Stimulated activated CD4-positive, alpha-beta T cell treated with anti-CD3 and anti-CD28 coated beads, Interleukin-15, amount 100 ng/mL, for 24 hours (primary cell): ENCODE data around the gene LPIN2.
"Not testable (repeated sequence)": the region's sequence is repeated elsewhere in the genome, so short reads cannot be mapped to it uniquely, and the experiment has no call there.

Experiments
- DNase-seq: peaks from one replicate; pipeline ENCODE4 v3.0.0-alpha.2; 2020

Gene LPIN2

GRCh38 chr18:3013024-3013804 lies at the start of gene LPIN2:
TSS of gene LPIN2 (minus strand) at chr18:3013144. CDS start at chr18:2960840, 52,304 bp downstream.
- peak; percentile 97 for DNase-seq

- DNase-seq, result peak; percentile 68
These were observed 48.8 kb upstream of the LPIN2 start for GRCh38 chr18:3061581-3062312.

- peak; percentile 66 for DNase-seq
These were observed 48.0 kb upstream of the LPIN2 start for GRCh38 chr18:3060667-3061580.

- DNase-seq, result no peak
These were observed 46.3 kb upstream of the LPIN2 start for GRCh38 chr18:3059272-3059671.

- no peak for DNase-seq
These were observed 45.6 kb upstream of the LPIN2 start for GRCh38 chr18:3058328-3059191.

- no peak for DNase-seq
These were observed 44.6 kb upstream of the LPIN2 start for GRCh38 chr18:3057526-3057925.

- no peak for DNase-seq
These were observed 43.4 kb upstream of the LPIN2 start for GRCh38 chr18:3056311-3056710.

- DNase-seq, result no peak
These were observed 42.9 kb upstream of the LPIN2 start for GRCh38 chr18:3055816-3056215.

- no peak for DNase-seq
These were observed 42.3 kb upstream of the LPIN2 start for GRCh38 chr18:3055186-3055728.

- DNase-seq, result no peak
These were observed 41.8 kb upstream of the LPIN2 start for GRCh38 chr18:3054780-3055179.

- no peak for DNase-seq
These were observed 41.3 kb upstream of the LPIN2 start for GRCh38 chr18:3054214-3054613.

- no peak for DNase-seq
These were observed 40.1 kb upstream of the LPIN2 start for GRCh38 chr18:3053081-3053480.

GRCh38 chr18:3052411-3052758 lies 39.4 kb upstream of the LPIN2 start:
- no peak for DNase-seq

GRCh38 chr18:3051718-3052410 lies 38.9 kb upstream of the LPIN2 start:
- no peak for DNase-seq

- DNase-seq, result not testable (repeated sequence)
These were observed 37.0 kb upstream of the LPIN2 start for GRCh38 chr18:3049897-3050454.

GRCh38 chr18:3048820-3049349 lies 35.9 kb upstream of the LPIN2 start:
- DNase-seq, result no peak

- no peak for DNase-seq
These were observed 35.2 kb upstream of the LPIN2 start for GRCh38 chr18:3048121-3048520.

GRCh38 chr18:3046216-3046808 lies 33.4 kb upstream of the LPIN2 start:
- peak; percentile 24 for DNase-seq

GRCh38 chr18:3044931-3045698 lies 32.2 kb upstream of the LPIN2 start:
- no peak for DNase-seq

- no peak for DNase-seq
These were observed 29.4 kb upstream of the LPIN2 start for GRCh38 chr18:3042379-3042778.
